ENCODE results near the gene BICRA. TPM values are rescaled to one million over a fixed set of nuclear protein-coding genes. Genes with fewer than 3 reads are reported as not detected.
"Not testable (repeated sequence)": the region's sequence is repeated elsewhere in the genome, so short reads cannot be mapped to it uniquely, and the experiment has no call there.

The BICRA gene
- polyA plus RNA-seq (ENCODE audit: insufficient read length in 3 of 3), result 1 to 10 TPM; 8.0 to 9.7 (median 9.6) TPM

GRCh38 chr19:47608969-47609905 is at the start of gene BICRA:
BICRA (plus strand) TSS chr19:47609134; CDS start chr19:47673575, 64,441 bp downstream.
- DNase-seq (ENCODE audit: low read depth in 3 of 3, low spot score in 2 of 3), result peak in 2 of 3 donors; percentile 48 to 74

DNA sequence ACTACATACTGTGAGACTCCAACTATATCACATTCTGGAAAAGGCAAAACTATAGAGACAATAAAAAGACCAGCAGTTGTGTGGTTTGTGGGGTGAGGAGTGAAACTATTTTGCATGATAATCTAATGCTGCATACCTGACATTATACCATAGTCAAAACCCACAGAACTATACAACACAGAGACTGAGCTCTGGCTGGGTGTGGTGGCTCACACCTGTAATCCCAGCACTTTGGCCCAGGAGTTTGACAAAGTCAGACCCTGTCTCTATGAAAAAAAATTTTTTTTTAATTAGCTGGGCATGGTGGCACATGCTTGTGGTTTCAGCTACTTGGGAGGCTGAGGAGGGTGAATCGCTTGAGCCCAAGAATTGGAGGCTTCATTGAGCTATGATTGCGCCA is 47.9 kb upstream of the BICRA start:
- no peak for DNase-seq (ENCODE audit: low read depth in 3 of 3, low spot score in 2 of 3)

- no peak for DNase-seq (ENCODE audit: low read depth in 3 of 3, low spot score in 2 of 3)
Observed at GRCh38 chr19:47561440-47562057, 47.4 kb upstream of the BICRA start.

GRCh38 chr19:47564081-47564480 is 44.9 kb upstream of the BICRA start:
- DNase-seq (ENCODE audit: low read depth in 3 of 3, low spot score in 2 of 3), result no peak

DNA sequence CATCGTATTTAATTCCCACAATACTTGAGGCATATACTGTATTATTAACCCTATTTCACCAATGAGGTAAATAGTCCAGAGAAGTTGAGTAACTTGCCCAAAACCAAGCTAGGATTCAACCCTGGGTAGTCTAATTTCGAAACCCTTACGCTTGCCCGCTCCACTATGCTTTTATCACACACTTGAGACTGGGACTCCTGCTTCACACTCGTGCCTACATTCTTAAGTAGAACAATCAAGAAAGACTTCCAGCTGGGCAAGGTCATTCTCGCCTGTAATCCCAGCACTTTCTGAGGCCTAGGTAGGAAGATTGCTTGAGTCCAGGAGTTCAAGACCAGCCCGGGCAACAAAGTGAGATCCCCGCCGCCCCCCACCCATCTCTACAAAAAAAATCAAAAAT is 39.6 kb upstream of the BICRA start:
- no peak for DNase-seq (ENCODE audit: low read depth in 3 of 3, low spot score in 2 of 3)

- no peak for DNase-seq (ENCODE audit: low read depth in 3 of 3, low spot score in 2 of 3)
Observed at GRCh38 chr19:47572635-47573034, 36.3 kb upstream of the BICRA start.

GRCh38 chr19:47573071-47574026 is 35.6 kb upstream of the BICRA start, which contains the start of gene ZNF541:
ZNF541 (minus strand) TSS chr19:47573148; CDS start chr19:47555856, 17,292 bp downstream.
- DNase-seq (ENCODE audit: low read depth in 3 of 3, low spot score in 2 of 3), result peak in 2 of 3 donors; percentile 39 to 40

GRCh38 chr19:47580397-47580796 is 28.5 kb upstream of the BICRA start:
- DNase-seq (ENCODE audit: low read depth in 3 of 3, low spot score in 2 of 3), result no peak

DNA sequence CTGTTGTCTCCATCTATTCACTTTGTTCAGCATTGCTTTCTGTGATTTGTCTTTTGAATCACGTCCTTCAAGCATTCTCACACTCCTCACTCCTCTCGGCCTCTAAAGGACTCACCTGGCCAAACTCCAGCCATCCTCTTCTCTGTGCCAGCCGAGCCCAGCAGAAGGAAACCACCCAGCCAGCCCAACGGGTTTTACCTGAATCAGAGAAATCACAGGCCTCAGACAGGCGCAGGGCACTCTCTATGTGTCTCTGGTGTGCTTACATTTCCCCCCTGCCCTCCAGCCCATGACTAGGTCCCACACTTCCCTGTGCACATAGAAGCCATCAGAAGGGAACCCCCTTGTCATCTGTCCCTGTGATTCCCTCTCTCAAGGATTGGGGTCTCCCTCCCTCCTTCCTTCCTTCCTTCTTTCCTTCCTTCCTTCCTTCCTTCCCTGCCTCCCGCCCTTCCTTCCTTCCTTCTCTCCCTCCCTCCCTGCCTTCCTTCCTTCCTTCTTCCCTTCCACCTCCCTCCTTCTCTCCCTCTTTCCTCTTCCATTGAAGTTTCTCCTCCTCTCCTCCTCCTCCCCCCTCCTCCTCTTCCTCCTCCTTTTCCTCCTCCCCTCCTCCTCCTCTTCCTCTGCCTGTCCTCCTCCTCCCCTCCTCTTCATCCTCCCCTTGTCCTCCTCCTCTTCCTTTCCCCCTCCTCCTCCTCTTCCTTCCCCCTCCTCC is 27.2 kb upstream of the BICRA start:
- no peak for DNase-seq (ENCODE audit: low read depth in 3 of 3, low spot score in 2 of 3)

DNA sequence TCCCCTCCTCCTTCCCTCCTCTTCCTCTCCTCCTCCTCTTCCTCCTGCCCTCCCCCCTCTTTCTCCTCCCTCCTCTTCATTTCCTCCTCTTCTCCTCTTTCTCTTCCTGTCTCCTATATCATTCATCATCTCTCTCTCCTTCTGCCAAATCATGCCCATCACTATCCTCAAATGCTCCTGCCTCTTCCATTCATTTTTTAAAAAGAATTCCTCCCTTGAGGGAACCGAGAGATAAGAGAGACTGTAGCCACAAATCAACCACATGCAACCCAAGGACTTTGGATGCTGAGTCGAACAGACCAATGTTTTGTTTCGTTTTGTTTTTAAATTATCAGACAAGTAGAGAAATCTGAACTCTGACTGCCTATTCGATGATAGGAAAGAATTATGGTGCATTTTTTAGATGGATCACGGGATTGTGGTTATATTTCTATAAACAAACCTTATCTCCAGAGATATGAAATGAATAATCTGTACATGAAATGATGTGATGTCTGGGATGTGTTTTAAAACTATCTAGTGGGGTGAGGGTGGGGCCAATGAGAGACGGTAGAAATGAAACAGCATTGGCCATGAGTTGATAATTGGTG is 26.5 kb upstream of the BICRA start:
- DNase-seq (ENCODE audit: low read depth in 3 of 3, low spot score in 2 of 3), result no peak

- not testable (repeated sequence) for DNase-seq (ENCODE audit: low read depth in 3 of 3, low spot score in 2 of 3)
Observed at GRCh38 chr19:47583161-47583560, 25.8 kb upstream of the BICRA start.

DNA sequence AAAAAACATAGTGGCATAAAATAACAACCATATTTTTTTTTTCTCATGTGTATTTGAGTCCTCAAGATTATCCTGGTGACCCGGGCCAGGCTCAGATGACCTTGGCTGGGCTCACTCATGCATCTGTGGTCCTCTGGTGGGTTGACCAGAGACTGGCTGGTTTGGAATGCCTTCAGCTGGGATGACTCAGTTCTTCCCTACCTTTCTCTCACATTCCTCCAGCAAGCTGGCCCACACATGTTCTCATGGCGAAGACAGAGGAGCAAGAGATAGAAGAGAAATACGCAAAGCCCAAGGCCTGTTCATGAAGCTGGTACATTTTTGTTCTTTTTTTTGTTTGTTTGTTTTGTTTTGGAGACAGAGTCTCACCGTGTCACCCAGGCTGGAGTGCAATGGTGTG is 21.6 kb upstream of the BICRA start:
- no peak for DNase-seq (ENCODE audit: low read depth in 3 of 3, low spot score in 2 of 3)

GRCh38 chr19:47589824-47590223 is 19.1 kb upstream of the BICRA start:
- DNase-seq (ENCODE audit: low read depth in 3 of 3, low spot score in 2 of 3), result no peak

- DNase-seq (ENCODE audit: low read depth in 3 of 3, low spot score in 2 of 3), result no peak
Observed at GRCh38 chr19:47593860-47594259, 15.1 kb upstream of the BICRA start.

- DNase-seq (ENCODE audit: low read depth in 3 of 3, low spot score in 2 of 3), result no peak
Observed at GRCh38 chr19:47595944-47596343, 13.0 kb upstream of the BICRA start.

- peak in 1 of 3 donors; percentile 31 for DNase-seq (ENCODE audit: low read depth in 3 of 3, low spot score in 2 of 3)
Observed at GRCh38 chr19:47598407-47599349, 10.3 kb upstream of the BICRA start.

- DNase-seq (ENCODE audit: low read depth in 3 of 3, low spot score in 2 of 3), result not testable (repeated sequence)
Observed at GRCh38 chr19:47599671-47600245, 9.2 kb upstream of the BICRA start.
